Measurements from ENCODE around the gene PHF2.

PHF2 gene

GRCh38 chr9:93575796-93576257 is 557 bp upstream of the PHF2 start:
- peaks cover 20% of the 10 kb centered on the region for H3K79me2 ChIP-seq (ENCODE audit: control insufficient read depth, insufficient read depth, low read length, poor library complexity)
- H3K4ac ChIP-seq (ENCODE audit: low read depth, low read length), result peak overlapping the region; percentile 22
- H3K4me3 ChIP-seq (ENCODE audit: low read depth, low read length), result peak overlapping the region; percentile 91
- H4K91ac ChIP-seq (ENCODE audit: low read depth, low read length), result peak overlapping the region; percentile 23
- H3K18ac ChIP-seq (ENCODE audit: low read length), result peak overlapping the region; percentile 67
- peak overlapping the region; percentile 76 for H4K12ac ChIP-seq (ENCODE audit: low read depth, low read length)
- peaks cover 16% of the 10 kb centered on the region for H3K79me1 ChIP-seq (ENCODE audit: low read length)
- peak overlapping the region; percentile 35 for H2BK120ac ChIP-seq (ENCODE audit: insufficient read depth, low read length, poor library complexity)
- no CpG with 5 or more reads among the region's 26 CpGs for WGBS (ENCODE audit: extremely low coverage, insufficient coverage, insufficient read length)
- peak overlapping the region; percentile 72 for H2AK5ac ChIP-seq (ENCODE audit: low read length)
- H3K9me3 ChIP-seq (ENCODE audit: insufficient read depth, low read depth, low read length), result no peaks in the 10 kb centered on the region
- H3K27ac ChIP-seq (ENCODE audit: low read depth, low read length), result no peak overlapping the region
- H3K4me1 ChIP-seq (ENCODE audit: control insufficient read depth in 1 of 2, insufficient read depth in 2 of 2, low read length in 2 of 2), result peaks cover 22 to 26% of the 10 kb centered on the region in 2 experiments
- no peaks in the 10 kb centered on the region for H3K27me3 ChIP-seq (ENCODE audit: insufficient read depth, low read length)
- peak overlapping the region; percentile 93 for H3K14ac ChIP-seq (ENCODE audit: low read length)
- H3K4me2 ChIP-seq (ENCODE audit: low read length), result peak overlapping the region; percentile 77
- DNase-seq, result peak in 1 of 2 donors; percentile 50
- peak overlapping the region; percentile 72 for H2AFZ ChIP-seq (ENCODE audit: insufficient read depth, low read length, poor library complexity)
- H3K23ac ChIP-seq (ENCODE audit: low read length), result no peak overlapping the region
- peaks cover 0 to 2% of the 10 kb centered on the region in 2 experiments for H3K36me3 ChIP-seq (ENCODE audit: control insufficient read depth in 1 of 2, insufficient read depth in 2 of 2, low read length in 2 of 2)
- peak overlapping the region; percentile 69 for H3K9ac ChIP-seq (ENCODE audit: low read length)
- H4K8ac ChIP-seq (ENCODE audit: low read depth, low read length), result peak overlapping the region; percentile 71
- no peak overlapping the region for H2BK5ac ChIP-seq (ENCODE audit: low read depth, low read length, poor library complexity)
- H2BK12ac ChIP-seq (ENCODE audit: low read length), result no peak overlapping the region

GRCh38 chr9:93577078-93577974 is 942 bp downstream of the PHF2 start:
- H4K91ac ChIP-seq (ENCODE audit: low read depth, low read length), result peak overlapping the region; percentile 70
- H2AFZ ChIP-seq (ENCODE audit: insufficient read depth, low read length, poor library complexity), result peak overlapping the region; percentile 8
- H3K9ac ChIP-seq (ENCODE audit: low read length), result peak overlapping the region; percentile 74
- H3K27ac ChIP-seq (ENCODE audit: low read depth, low read length), result no peak overlapping the region
- peak overlapping the region; percentile 11 for H3K23ac ChIP-seq (ENCODE audit: low read length)
- H3K4ac ChIP-seq (ENCODE audit: low read depth, low read length), result peak overlapping the region; percentile 49
- no peaks in the 10 kb centered on the region for H3K9me3 ChIP-seq (ENCODE audit: insufficient read depth, low read depth, low read length)
- H3K79me1 ChIP-seq (ENCODE audit: low read length), result peaks cover 16% of the 10 kb centered on the region
- H4K12ac ChIP-seq (ENCODE audit: low read depth, low read length), result peak overlapping the region; percentile 37
- no peak overlapping the region for H2AK5ac ChIP-seq (ENCODE audit: low read length)
- H4K8ac ChIP-seq (ENCODE audit: low read depth, low read length), result peak overlapping the region; percentile 70
- no CpG with 5 or more reads among the region's 74 CpGs for WGBS (ENCODE audit: extremely low coverage, insufficient coverage, insufficient read length)
- peaks cover 0 to 2% of the 10 kb centered on the region in 2 experiments for H3K36me3 ChIP-seq (ENCODE audit: control insufficient read depth in 1 of 2, insufficient read depth in 2 of 2, low read length in 2 of 2)
- H3K79me2 ChIP-seq (ENCODE audit: control insufficient read depth, insufficient read depth, low read length, poor library complexity), result peaks cover 23% of the 10 kb centered on the region
- peak overlapping the region; percentile 97 for H3K4me2 ChIP-seq (ENCODE audit: low read length)
- DNase-seq, result peak; percentile 67 to 78
- peak overlapping the region; percentile 93 for H3K18ac ChIP-seq (ENCODE audit: low read length)
- no peak overlapping the region for H2BK12ac ChIP-seq (ENCODE audit: low read length)
- no peaks in the 10 kb centered on the region for H3K27me3 ChIP-seq (ENCODE audit: insufficient read depth, low read length)
- peak overlapping the region; percentile 30 for H2BK120ac ChIP-seq (ENCODE audit: insufficient read depth, low read length, poor library complexity)
- H3K14ac ChIP-seq (ENCODE audit: low read length), result peak overlapping the region; percentile 61
- H2BK5ac ChIP-seq (ENCODE audit: low read depth, low read length, poor library complexity), result peak overlapping the region; percentile 13
- peaks cover 24 to 29% of the 10 kb centered on the region in 2 experiments for H3K4me1 ChIP-seq (ENCODE audit: control insufficient read depth in 1 of 2, insufficient read depth in 2 of 2, low read length in 2 of 2)
- H3K4me3 ChIP-seq (ENCODE audit: low read depth, low read length), result peak overlapping the region; percentile 75

GRCh38 chr9:93577975-93578682 is 1.7 kb downstream of the PHF2 start:
- H2AK5ac ChIP-seq (ENCODE audit: low read length), result peak overlapping the region; percentile 44
- H3K4ac ChIP-seq (ENCODE audit: low read depth, low read length), result peak overlapping the region; percentile 67
- peak overlapping the region; percentile 25 for H2AFZ ChIP-seq (ENCODE audit: insufficient read depth, low read length, poor library complexity)
- H2BK120ac ChIP-seq (ENCODE audit: insufficient read depth, low read length, poor library complexity), result no peak overlapping the region
- H3K79me2 ChIP-seq (ENCODE audit: control insufficient read depth, insufficient read depth, low read length, poor library complexity), result peaks cover 23% of the 10 kb centered on the region
- H3K36me3 ChIP-seq (ENCODE audit: control insufficient read depth in 1 of 2, insufficient read depth in 2 of 2, low read length in 2 of 2), result peaks cover 0 to 2% of the 10 kb centered on the region in 2 experiments
- H3K23ac ChIP-seq (ENCODE audit: low read length), result no peak overlapping the region
- H4K12ac ChIP-seq (ENCODE audit: low read depth, low read length), result peak overlapping the region; percentile 43
- no peak overlapping the region for H2BK5ac ChIP-seq (ENCODE audit: low read depth, low read length, poor library complexity)
- H3K9me3 ChIP-seq (ENCODE audit: insufficient read depth, low read depth, low read length), result no peaks in the 10 kb centered on the region
- H3K27me3 ChIP-seq (ENCODE audit: insufficient read depth, low read length), result no peaks in the 10 kb centered on the region
- H3K4me1 ChIP-seq (ENCODE audit: control insufficient read depth in 1 of 2, insufficient read depth in 2 of 2, low read length in 2 of 2), result peaks cover 24 to 29% of the 10 kb centered on the region in 2 experiments
- peak overlapping the region; percentile 7 for H4K8ac ChIP-seq (ENCODE audit: low read depth, low read length)
- H3K27ac ChIP-seq (ENCODE audit: low read depth, low read length), result no peak overlapping the region
- H3K14ac ChIP-seq (ENCODE audit: low read length), result peak overlapping the region; percentile 53
- no peak overlapping the region for H4K91ac ChIP-seq (ENCODE audit: low read depth, low read length)
- peak overlapping the region; percentile 75 for H3K4me3 ChIP-seq (ENCODE audit: low read depth, low read length)
- H3K79me1 ChIP-seq (ENCODE audit: low read length), result peaks cover 16% of the 10 kb centered on the region
- H3K18ac ChIP-seq (ENCODE audit: low read length), result peak overlapping the region; percentile 37
- H3K4me2 ChIP-seq (ENCODE audit: low read length), result peak overlapping the region; percentile 97
- H2BK12ac ChIP-seq (ENCODE audit: low read length), result peak overlapping the region; percentile 69
- WGBS (ENCODE audit: extremely low coverage, insufficient coverage, insufficient read length), result no CpG with 5 or more reads among the region's 13 CpGs
- no peak for DNase-seq
- no peak overlapping the region for H3K9ac ChIP-seq (ENCODE audit: low read length)

GRCh38 chr9:93578844-93579243 is 2.5 kb downstream of the PHF2 start:
- Histone ChIP-seq H3K36me3 (ENCODE audit: control insufficient read depth in 1 of 2, insufficient read depth in 2 of 2, low read length in 2 of 2) (peaks cover 0 to 2% of the 10 kb centered on the region in 2 experiments), H4K8ac (ENCODE audit: low read depth, low read length) (no peak overlapping the region), H3K79me2 (ENCODE audit: control insufficient read depth, insufficient read depth, low read length, poor library complexity) (peaks cover 23% of the 10 kb centered on the region), H3K27ac (ENCODE audit: low read depth, low read length) (no peak overlapping the region), H3K18ac (ENCODE audit: low read length) (no peak overlapping the region), H3K27me3 (ENCODE audit: insufficient read depth, low read length) (no peaks in the 10 kb centered on the region), H3K79me1 (ENCODE audit: low read length) (peaks cover 16% of the 10 kb centered on the region), H3K4me2 (ENCODE audit: low read length) (no peak overlapping the region), H3K9me3 (ENCODE audit: insufficient read depth, low read depth, low read length) (no peaks in the 10 kb centered on the region), H3K4me1 (ENCODE audit: control insufficient read depth in 1 of 2, insufficient read depth in 2 of 2, low read length in 2 of 2) (peaks cover 24 to 29% of the 10 kb centered on the region in 2 experiments), H2BK5ac (ENCODE audit: low read depth, low read length, poor library complexity) (no peak overlapping the region), H4K91ac (ENCODE audit: low read depth, low read length) (no peak overlapping the region), H3K9ac (ENCODE audit: low read length) (no peak overlapping the region), H3K4me3 (ENCODE audit: low read depth, low read length) (no peak overlapping the region), H2BK120ac (ENCODE audit: insufficient read depth, low read length, poor library complexity) (no peak overlapping the region), H4K12ac (ENCODE audit: low read depth, low read length) (no peak overlapping the region), H3K4ac (ENCODE audit: low read depth, low read length) (no peak overlapping the region), H2AFZ (ENCODE audit: insufficient read depth, low read length, poor library complexity) (no peak overlapping the region), H2BK12ac (ENCODE audit: low read length) (no peak overlapping the region), H3K23ac (ENCODE audit: low read length) (no peak overlapping the region), H2AK5ac (ENCODE audit: low read length) (no peak overlapping the region), H3K14ac (ENCODE audit: low read length) (no peak overlapping the region)
- DNase-seq, result no peak
- WGBS (ENCODE audit: extremely low coverage, insufficient coverage, insufficient read length), result no CpG with 5 or more reads among the region's 5 CpGs
